ENCODE results near the gene RPP25.

RPP25 gene

GRCh38 chr15:74956648-74957475 is at the start of gene RPP25:
Gene RPP25, minus strand, starts transcription at chr15:74956772. Its CDS starts 189 bp downstream, at chr15:74956583.
- peak; percentile 53 for DNase-seq

- DNase-seq = no peak
Measured at GRCh38 chr15:75002398-75002797, 45.8 kb upstream of the RPP25 start.

GRCh38 chr15:75001310-75001709 is 44.7 kb upstream of the RPP25 start:
- no peak for DNase-seq

DNA sequence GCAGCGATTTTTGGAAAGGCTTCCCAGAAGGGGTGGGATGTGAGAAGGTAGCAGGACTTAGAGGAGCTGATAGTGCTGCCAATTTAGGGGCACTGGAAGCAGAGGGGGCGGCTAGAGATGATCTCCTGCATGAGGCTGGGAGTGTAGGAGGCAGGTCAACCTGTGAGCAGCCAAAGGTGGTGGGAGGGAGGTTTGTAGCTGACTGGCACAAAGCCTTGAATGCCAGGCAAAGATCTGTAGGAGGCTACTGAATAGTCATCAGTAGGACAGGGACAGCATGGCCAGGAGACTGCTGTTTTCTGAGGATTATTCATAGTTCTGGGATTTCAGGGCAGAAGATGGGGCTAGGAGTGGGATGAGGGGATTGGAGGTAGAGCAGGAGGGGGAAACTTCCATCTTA is 41.0 kb upstream of the RPP25 start:
- no peak for DNase-seq

DNA sequence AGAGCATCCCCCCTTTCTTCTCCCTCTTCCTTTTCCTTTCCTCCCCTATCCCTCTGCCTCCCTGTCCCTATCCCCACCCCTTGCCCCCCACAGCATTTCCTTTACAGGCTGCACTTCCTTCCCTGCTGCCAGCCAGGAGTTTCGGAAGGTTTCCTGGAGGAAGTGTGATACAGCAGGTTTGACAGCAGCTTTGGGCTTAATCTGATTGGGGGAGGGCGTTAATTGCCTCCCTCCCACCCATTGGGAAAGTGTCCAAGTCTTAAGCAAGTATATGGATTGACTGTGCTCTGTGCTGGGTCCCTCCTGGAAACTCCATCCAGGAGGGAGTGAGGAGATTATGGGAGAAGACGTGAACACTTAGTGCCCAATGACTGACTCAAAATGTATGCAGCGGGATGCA is 40.6 kb upstream of the RPP25 start:
- DNase-seq = no peak

DNA sequence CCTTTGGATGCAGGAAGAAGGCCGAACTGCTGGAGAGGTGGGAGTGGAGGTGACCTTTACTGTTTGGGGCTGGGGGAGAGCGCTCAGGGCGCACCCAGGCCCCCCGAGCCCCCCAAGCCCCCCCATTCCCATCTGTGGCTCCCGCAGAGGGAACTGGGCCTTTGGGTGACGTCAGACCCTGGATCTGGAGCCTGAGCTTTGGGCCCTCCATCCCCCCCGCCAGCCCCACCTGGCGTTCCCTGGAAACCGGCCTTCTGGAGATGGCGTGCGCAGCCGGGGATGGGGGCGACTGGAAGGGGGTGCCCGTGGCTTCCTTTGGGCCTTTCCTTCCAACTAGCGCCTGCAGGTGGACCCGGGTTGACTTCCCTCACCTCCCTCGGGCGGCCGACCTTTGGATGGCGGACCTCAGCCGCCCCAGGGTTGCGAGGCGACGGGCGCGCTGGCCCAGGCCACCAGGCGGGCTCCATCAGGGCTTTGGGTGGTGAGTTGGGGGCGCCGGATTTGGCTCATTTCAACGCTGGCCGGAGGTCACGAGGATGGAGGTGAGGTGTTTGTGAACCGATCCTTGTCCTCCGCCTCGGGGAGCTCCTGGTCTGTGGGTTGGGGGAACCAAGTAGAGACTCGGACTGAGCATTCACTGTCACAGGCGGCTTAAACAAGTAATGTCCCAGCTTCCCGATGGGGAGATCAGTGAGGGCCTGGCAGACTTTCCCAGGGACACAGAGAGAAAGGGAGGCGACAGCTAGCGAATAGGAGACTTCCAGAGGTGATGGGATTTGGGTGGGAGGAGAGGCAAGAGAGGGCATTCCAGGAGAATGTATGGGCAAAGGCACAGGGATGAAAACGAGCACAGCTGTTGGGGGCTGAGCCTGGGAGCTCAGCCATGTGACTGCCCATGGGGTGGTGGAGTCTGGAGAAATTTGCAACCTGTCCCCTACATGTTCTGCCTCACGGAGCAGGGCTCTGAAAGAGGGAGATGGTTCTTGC is 39.5 kb upstream of the RPP25 start:
- peak; percentile 43 for DNase-seq

DNA sequence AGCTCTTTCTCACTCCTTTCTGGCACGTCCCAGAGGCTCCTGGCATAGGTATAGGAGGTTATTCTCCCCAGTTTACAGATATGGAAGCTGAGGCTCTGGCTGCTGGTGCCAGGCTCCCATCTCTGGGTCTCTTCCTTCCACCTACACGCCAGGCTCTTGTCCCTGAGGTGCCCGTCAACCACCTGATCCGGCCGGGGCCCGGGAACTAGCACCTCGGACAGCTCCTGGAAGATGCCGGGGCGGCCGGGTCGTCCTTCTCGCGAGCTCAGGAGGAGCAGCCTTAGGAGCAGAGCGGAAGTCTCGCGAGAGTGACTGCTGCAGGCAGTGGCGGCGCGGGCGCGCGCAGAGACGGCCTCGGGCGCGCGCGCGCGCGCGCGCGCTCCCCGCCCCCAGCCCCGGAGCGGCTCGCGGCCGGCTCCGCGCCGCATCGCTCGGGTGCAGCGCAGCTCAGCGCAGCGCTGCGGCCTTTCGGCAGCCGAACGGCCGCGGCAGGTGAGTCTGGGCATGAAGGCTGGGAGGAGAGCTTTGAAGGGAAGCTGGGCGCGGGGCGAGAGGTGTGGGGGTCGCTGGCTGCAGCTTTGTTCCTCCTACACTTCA is 38.7 kb upstream of the RPP25 start, which contains the start of gene SCAMP5:
TSS of gene SCAMP5 (plus strand) at position 382 of the 597 bp plus-strand sequence. CDS start 16,277 bp downstream, outside the sequence.
- peak; percentile 90 for DNase-seq

DNA sequence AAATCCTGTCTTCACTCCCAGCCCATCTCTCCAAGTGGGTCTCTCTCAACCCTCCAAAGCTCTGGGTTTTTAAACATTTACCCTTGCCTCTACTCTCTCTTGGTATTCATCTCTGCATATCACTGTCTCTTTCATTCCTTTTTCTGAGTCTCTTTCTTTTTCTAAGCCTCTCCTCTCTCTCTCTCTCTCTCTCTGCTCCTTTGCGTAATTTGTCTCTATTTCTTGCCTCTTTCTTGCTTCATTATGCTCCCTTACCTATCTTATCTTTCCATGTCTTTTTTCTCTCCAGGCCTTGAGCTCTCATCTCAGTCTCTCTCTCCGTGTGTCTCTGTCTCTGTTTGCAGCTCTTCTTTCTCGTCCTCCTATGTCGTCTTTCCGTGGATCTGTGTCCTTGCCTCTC is 38.1 kb upstream of the RPP25 start:
- no peak for DNase-seq

GRCh38 chr15:74994236-74994635 is 37.7 kb upstream of the RPP25 start:
- DNase-seq = no peak

DNA sequence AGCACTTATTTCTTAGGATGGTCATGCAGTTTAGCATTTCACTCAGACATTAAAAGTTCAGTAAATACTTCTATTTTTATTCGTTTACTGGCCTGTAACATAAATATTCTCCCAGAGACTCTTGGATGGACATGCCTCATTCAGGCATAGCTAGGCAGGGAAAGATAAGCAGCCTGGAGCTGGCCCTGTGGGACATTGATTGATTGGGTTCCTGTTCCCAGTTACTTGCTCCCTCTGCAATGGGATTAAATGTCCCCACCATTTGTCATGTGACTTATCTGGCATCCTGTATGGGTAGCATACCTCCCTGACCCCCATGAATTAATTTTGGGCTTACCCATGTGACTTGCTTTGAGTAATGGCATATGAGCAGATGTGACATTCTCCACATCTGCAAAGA is 36.0 kb upstream of the RPP25 start:
- no peak for DNase-seq

GRCh38 chr15:74989527-74989926 is 33.0 kb upstream of the RPP25 start:
- DNase-seq = no peak

DNA sequence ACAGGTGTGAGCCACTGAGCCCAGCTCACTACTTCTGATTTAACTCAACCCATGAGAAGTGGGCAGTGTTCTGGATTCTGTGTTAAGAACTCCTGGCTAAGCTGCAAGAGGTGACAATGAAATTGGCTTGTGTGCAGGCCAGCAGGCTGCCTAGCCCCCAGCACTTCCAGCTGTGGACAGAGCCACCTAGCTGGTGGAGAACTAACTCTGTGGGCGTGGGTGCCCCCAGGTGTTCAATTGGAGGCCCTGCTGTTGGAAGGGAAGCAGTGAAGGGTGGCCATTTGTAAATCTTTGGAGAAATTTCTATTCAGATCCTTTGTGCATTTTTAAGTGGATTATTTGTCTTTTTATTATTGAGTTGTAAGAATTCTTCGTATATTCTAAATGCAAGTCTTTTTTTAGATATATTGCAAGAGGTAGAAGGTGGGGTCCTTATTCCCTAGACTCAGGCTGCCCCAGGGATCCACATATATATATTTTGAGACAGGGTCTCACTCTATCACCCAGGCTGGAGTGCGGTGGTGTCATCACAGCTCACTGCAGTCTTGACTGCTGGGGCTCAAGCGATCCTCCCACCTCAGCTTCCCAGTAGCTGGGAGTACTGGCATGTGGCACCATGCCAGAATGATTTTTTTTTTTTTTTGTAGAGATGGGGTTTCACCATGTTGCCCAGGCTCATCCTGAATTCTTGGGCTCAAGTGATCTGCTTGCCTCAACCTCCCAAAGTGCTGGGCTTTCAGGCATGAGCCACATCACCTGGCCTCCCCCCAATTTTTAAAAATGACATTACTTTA is 31.6 kb upstream of the RPP25 start:
- no peak for DNase-seq

- DNase-seq = no peak
Measured at GRCh38 chr15:74983725-74984231, 27.2 kb upstream of the RPP25 start.

DNA sequence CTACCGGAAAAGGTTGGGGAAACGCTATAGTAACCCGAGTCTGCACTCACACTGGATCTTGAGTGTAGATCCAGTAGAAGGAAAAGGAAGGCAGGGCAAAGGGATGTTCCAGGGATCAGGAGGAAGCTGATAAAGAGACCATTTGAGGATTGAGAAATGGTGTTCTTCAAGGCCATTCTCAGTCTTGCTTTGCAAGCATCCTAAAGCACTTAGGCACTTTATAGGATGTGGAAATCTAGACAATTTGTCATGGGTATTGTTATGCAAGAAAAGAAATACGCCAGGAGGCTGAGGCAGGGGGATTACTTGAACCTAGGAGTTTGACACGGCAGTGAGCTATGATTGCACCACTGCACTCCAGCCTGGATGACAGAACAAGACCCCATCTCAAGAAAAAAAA is 25.6 kb upstream of the RPP25 start:
- no peak for DNase-seq

DNA sequence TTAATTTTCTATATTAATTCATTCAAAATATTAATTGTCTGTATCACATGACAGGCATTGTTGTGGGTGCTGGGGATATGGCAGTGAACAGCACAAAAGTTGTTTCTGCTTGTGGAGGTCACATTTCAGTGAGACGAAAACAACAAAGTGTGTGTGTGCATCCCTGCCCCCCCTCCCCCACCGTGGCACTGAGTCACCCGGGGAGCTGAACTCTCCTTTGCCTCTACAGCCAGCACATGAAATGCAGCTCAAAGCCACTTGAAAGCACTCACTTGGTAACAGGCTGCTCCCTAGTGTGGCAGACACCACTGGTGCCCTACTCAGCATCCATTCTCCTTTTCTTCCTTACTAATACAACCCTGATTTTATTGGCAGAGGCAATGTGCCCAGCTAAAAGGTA is 21.9 kb upstream of the RPP25 start:
- DNase-seq = no peak

DNA sequence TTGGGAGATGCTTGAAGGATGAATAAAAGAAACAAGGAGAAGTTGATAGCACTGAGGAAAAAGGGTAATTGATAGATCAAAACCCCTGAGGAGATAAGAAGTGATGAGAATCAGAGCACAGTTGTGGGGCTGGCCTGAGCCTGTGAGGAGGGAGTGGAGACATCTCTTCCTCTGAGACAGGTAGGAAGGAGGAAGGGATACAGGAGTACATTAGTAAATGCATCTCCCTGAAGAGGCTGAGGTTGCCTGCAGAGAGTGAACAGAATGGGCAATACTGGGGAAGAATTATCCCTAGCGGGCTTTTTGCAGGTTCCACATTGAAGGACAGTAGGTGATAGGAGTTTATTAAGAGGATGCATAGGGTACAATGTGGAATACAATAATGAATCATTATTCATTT is 21.5 kb upstream of the RPP25 start:
- no peak for DNase-seq

GRCh38 chr15:74977599-74977998 is 21.0 kb upstream of the RPP25 start:
- no peak for DNase-seq

DNA sequence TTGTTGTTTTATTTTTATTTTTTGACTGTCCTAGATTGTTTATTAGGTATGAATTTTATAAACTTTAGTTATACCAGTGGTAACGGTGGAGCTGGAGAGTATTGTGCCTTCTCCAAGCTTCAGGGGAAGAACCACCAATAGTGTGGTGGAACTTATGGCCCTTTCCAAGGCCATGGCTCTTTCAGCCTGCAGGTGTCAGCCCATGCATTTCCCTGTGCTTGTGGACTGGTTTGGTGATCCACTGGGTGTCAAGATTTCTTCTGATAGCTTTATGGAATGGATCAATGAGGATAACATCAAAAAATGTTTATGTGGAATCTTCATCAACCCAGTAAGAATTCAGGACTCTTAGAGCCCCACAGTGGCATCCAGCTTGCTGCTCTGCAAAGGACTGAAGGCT is 19.6 kb upstream of the RPP25 start:
- DNase-seq = no peak

DNA sequence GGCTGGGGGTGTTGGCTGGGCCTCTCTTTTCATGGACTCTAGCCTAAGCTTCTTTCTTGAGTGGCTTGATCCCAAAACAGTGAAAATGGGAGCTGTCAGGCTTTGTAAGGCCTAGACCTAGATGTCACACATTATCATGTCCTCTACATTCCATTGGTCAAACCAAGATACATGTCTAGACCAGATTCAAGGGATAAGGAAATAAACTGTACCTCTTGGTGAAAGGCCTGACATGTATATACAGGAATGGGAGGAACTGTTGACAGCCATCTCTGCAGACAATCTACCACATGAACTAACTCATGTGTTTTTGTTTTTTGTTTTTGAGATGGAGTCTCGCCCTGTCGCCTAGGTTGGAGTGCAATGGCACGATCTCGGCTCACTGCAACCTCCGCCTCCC is 11.1 kb upstream of the RPP25 start:
- DNase-seq = no peak

- DNase-seq = no peak
Measured at GRCh38 chr15:74964794-74965193, 8.2 kb upstream of the RPP25 start.

- DNase-seq = no peak
Measured at GRCh38 chr15:74963213-74963612, 6.6 kb upstream of the RPP25 start.

DNA sequence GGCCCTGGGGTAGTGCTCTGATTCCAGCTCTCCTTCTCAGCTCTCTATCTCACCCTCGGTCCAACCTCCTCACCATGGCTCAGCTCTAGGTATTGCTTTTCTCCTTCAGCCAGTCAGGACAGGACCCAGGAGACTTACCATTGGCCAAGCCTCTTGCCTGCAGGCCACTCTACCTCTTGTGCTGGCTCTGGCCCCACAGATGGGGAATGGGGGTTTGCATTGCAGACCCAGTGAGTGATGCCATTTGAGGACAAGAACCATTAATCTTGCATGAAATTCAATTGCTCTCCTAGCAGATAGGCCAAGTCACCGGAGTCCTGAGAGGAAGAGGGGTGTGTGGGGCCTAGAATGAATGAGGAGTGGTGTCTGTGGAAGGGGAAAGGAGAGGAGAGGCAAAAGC is 6.1 kb upstream of the RPP25 start:
- no peak for DNase-seq

Data from NCI-H1105 treated with DMSO at 0.1 percent for 48 hours (cell line).